HG03175 (cell line): ENCODE results near the gene IFI35.
"Not testable (repeated sequence)": the region's sequence is repeated elsewhere in the genome, so short reads cannot be mapped to it uniquely, and the experiment has no call there.

Experiments
- ATAC-seq: cut with Tn5 transposase; IDR thresholded peaks from one replicate; pipeline ENCODE4 v1.9.1; 2021; ENCODE audit warnings: mild to moderate bottlenecking, moderate library complexity; ENCODE audit not compliant: unreplicated experiment

IFI35 gene

DNA sequence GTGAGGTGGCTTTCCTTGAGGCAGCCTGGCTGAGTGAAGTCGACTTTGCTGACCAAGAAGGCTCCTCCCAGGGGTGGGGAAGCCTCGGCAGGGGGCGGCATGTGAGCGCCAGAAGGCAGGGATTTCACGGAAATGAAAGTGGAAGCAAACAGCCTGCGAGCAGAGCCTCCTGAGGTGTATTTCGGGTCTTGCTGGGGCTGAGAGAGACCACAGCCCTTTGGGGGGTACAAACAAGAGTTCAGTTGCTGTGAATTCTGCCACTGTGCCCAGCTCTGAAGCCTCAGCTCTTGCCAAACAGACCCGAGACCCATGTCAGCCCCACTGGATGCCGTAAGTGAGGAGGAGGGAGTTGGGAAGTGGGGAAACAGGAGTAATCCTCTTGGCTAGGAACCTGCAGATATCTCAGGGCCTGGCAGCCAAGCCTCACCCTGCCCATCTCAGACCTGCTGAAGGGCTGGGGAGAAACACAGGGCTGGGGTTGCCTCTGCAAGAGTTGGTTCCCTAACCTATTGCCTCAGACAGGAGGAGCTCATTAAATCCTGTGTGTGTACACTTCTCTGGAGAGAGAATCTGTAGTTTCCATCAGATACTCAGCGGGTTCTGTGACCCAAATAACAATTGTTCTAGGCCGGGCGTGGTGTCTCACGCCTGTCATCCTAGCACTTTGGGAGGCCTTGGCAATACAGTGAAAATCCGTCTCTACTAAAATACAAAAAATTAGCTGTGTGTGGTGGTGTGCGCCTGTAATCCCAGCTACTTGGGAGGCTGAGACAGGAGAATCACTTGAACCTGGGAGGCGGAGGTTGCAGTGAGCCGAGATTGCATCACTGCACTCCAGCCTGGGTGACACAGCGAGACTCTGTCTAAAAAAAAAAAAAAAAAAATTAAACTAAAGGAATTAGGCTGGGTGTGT, at the start of gene IFI35:
IFI35 (plus strand) TSS at position 146 of the 913 bp plus-strand sequence; CDS start at position 310, 164 bp downstream.
- ATAC-seq, result peak; percentile 83

DNA sequence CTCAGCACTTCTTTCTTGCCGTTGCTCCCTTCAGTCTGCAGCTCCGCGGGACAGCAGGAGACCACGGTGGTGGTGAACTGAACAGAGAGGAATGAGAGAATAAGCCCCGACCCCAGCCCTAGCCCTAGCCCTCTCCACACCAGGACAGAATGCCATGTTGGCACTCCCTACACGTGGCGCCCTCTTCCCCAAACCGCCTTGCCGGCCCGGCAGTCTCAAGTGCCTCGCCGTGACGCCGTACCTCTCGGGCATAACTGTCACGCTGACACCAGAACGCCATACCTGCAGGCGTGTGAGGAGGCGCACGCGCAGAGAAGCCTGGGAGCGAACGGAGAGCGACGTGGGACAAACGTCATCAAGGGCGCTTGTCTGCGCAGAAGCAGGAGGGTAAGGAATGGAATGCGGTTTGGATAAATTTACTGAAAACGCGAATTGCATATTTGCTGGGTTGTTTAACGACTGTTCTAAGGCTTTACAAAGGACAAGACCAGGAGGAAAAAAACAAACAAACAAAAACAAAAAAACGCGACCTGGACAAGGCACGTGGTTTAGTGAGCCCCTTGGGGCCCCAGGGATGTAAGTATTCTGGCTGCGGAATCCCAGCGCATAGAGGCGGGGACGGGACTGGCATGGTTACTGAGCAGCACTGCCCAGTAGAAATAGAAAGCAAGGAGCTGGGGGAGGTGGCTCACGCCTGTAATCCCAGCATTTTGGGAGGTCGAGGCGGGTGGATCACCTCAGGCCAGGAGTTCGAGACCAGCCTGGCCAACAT, 42.2 kb upstream of the IFI35 start, which contains the start of gene AARSD1:
AARSD1 (minus strand) TSS at position 294 of the 772 bp plus-strand sequence; CDS start at position 280, 14 bp downstream.
- peak; percentile 85 for ATAC-seq

DNA sequence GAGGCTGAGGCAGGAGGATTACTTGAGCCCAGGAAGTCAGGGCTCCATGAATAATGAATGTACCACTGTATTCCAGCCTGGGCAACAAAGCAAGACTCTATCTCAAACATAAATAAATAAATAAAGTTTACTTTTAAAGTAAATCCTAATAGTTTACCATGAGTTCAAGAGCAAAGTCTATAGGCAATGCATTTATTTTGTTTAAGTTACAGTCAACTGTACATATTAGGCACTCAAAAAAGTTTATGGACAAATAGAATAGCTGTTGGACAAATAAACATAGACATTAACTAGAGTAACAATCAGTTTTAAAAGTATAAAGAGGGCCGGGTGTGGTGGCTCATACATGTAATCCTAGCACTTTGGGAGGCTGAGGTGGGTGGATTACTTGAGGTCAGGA, 38.7 kb upstream of the IFI35 start:
- no peak for ATAC-seq

- no peak for ATAC-seq
Measured at GRCh38 chr17:42969001-42969581, 37.5 kb upstream of the IFI35 start.

GRCh38 chr17:42971589-42971988, 35.0 kb upstream of the IFI35 start:
- no peak for ATAC-seq

- not testable (repeated sequence) for ATAC-seq
Measured at GRCh38 chr17:42973323-42973722, 33.3 kb upstream of the IFI35 start.

DNA sequence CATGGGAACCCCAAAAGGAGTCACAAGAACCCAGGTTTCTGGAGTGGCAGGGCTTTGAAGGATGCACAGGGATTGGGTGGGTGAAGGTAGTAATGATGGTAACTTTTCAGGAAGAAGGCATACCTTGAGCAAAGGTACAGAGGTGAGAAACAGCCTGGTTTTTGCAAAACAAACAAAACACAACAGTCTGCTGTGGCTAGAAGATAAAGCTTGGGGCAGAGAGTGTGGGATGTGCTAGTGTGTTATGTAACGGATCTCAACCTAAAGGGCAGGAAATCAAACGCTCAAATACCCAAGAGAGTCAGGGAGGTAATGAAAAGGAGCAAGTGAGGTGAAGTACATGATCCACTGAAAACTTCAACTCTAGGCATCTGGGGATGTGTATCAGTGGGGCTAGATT, 31.3 kb upstream of the IFI35 start:
- no peak for ATAC-seq

GRCh38 chr17:42975701-42976100, 30.9 kb upstream of the IFI35 start:
- ATAC-seq, result not testable (repeated sequence)

- ATAC-seq, result no peak
Measured at GRCh38 chr17:42979511-42980273, 26.9 kb upstream of the IFI35 start, which contains the start of gene PTGES3L. Gene PTGES3L (minus strand): TSS chr17:42980080. CDS start chr17:42980053, 27 bp downstream.

- peak; percentile 71 for ATAC-seq
Measured at GRCh38 chr17:42980274-42980765, 26.3 kb upstream of the IFI35 start, which contains the start of gene RUNDC1. Gene RUNDC1 (plus strand): TSS chr17:42980565. CDS start chr17:42980577, 12 bp downstream.

GRCh38 chr17:42980766-42981397, 25.7 kb upstream of the IFI35 start:
- ATAC-seq, result peak; percentile 56

DNA sequence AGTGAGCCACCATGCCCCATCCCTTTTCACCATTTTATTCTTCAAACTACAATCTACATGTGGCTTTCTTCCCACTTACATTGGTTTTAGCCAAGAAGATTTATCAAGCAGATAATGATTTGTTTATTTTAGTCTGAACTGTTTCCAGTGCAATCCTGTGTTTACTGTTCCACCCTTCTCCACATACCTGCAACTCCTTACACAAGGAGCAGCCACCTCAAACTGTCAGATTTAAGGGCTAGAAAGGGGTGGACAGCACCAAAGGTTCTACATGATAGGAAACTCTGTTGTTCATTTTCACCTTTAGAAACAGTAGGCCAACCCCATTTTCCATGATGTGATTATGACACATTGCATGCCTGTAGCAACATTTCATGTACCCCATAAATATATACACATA, 24.3 kb upstream of the IFI35 start:
- no peak for ATAC-seq

- peak; percentile 41 for ATAC-seq
Measured at GRCh38 chr17:42985225-42985624, 21.4 kb upstream of the IFI35 start.

- ATAC-seq, result no peak
Measured at GRCh38 chr17:42989141-42989540, 17.4 kb upstream of the IFI35 start.

DNA sequence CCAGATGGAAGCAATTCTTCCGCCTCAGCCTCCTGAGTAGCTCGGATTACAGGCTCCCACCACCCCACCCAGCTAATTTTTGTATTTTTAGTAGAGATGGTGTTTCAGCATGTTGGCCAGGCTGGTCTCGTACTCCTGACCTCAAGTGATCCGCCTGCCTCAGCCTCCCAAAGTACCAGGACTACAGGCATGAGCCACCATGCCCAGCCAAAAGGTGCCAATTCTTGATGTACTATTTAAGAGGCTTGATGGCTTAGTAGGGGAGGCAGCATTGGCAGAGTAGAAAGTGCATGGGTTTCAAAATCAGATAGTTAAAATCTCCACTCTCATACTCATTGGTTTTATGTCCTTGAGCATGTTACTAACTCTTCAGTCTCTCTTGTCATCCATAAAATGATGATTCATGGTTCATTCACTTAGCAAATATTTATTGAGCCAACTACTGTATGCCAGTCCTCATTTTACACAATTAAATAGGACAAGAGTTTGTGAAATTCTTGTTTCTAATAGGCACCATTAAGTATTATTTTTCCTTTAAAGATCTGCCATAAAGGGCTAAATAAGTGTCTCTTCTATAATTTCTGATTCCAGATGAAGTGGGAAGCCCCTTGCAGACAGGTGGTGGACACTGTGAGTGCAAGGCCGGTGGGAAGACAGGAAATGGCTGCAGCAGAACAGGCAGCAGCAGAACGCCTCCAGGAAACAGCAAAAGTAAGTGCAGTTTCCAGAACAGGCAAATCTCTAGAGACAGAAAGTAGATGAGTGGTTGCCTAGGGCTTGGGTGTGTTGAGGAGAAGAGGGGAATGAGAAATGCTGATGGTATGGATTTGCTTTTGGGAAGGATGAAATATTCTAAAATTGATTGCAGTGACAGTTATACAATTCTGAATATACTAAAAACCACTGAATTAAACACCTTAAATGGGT, 16.6 kb upstream of the IFI35 start:
- ATAC-seq, result no peak

- no peak for ATAC-seq
Measured at GRCh38 chr17:42991471-42991870, 15.1 kb upstream of the IFI35 start.

GRCh38 chr17:42992872-42993271, 13.7 kb upstream of the IFI35 start:
- ATAC-seq, result no peak

GRCh38 chr17:42993913-42994312, 12.7 kb upstream of the IFI35 start:
- not testable (repeated sequence) for ATAC-seq
